Endodermal cell (in vitro differentiated cells): ENCODE results near the gene COL5A1. TPM values are rescaled to one million over a fixed set of nuclear protein-coding genes. Genes with fewer than 3 reads are reported as not detected.

ENCODE experiments used
- DNase-seq: peaks from one replicate; pipeline ENCODE4 v3.0.0-alpha.2; 2017
- H3K27ac ChIP-seq: 2 replicates; pipeline ENCODE4 v1.5.1; 2013; ENCODE audit warnings: mild to moderate bottlenecking, low read depth, low read length, moderate library complexity
- H3K27me3 ChIP-seq: 2 replicates; pipeline ENCODE4 v1.6.1; 2013; ENCODE audit warnings: mild to moderate bottlenecking, low read length, moderate library complexity; ENCODE audit not compliant: insufficient read depth, control insufficient read depth, poor library complexity, severe bottlenecking
- H3K36me3 ChIP-seq: 2 replicates; pipeline ENCODE4 v1.7.0; 2013; ENCODE audit warnings: mild to moderate bottlenecking, low read length, moderate library complexity; ENCODE audit not compliant: control insufficient read depth, insufficient read depth
- H3K4me1 ChIP-seq: one replicate; pipeline ENCODE4 v1.7.0; 2013; ENCODE audit warnings: low read length; ENCODE audit not compliant: control insufficient read depth, insufficient read depth
- H3K4me3 ChIP-seq: 2 replicates; pipeline ENCODE4 v1.5.1; 2013; ENCODE audit warnings: mild to moderate bottlenecking, low read length, moderate library complexity
- H3K9ac ChIP-seq: 2 replicates; pipeline ENCODE4 v1.6.1; 2013; ENCODE audit warnings: mild to moderate bottlenecking, low read length, moderate library complexity; ENCODE audit not compliant: poor library complexity, severe bottlenecking; ENCODE audit errors: extremely low read depth
- H3K9me3 ChIP-seq: 2 replicates; pipeline ENCODE4 v1.6.1; 2013; ENCODE audit warnings: mild to moderate bottlenecking, low read length, moderate library complexity; ENCODE audit not compliant: control insufficient read depth
- H3K27ac Mint-ChIP-seq: 2 replicates; pipeline ENCODE4 v1.8.0; 2020; ENCODE audit warnings: mixed read lengths
- H3K27me3 Mint-ChIP-seq: 2 replicates; pipeline ENCODE4 v1.8.0; 2021; ENCODE audit warnings: mild to moderate bottlenecking, mixed read lengths; ENCODE audit not compliant: insufficient read depth
- H3K36me3 Mint-ChIP-seq: 2 replicates; pipeline ENCODE4 v1.8.0; 2020; ENCODE audit warnings: low read depth, mixed read lengths
- H3K4me1 Mint-ChIP-seq: 2 replicates; pipeline ENCODE4 v1.8.0; 2020; ENCODE audit warnings: mixed read lengths
- H3K4me3 Mint-ChIP-seq: 2 replicates; pipeline ENCODE4 v1.8.0; 2020; ENCODE audit warnings: mild to moderate bottlenecking, moderate library complexity, mixed read lengths
- H3K9me3 Mint-ChIP-seq: 2 replicates; pipeline ENCODE4 v1.8.0; 2020; ENCODE audit warnings: mild to moderate bottlenecking, mixed read lengths
- CTCF ChIP-seq: fragments of 200-600 bp; sonication (generic); conservative IDR thresholded peaks from 2 replicates; pipeline ENCODE4 v1.5.0; 2021; ENCODE audit warnings: antibody characterized with exemption, mild to moderate bottlenecking
- WGBS, 2 experiments: methylation state at CpG; one replicate each; pipeline versions ENCODE4 v1.1.5 to v1.1.7; 2013; ENCODE audit warnings: missing lambda C conversion rate in 2 of 2, mixed read lengths in 1 of 2; ENCODE audit not compliant: insufficient coverage in 1 of 2, insufficient read length in 1 of 2; 5-methylcytosine and 5-hydroxymethylcytosine counted together
- total RNA-seq, 2 donors: library from RNA; stranded (reverse); fragmentation: NEBNext Ultra II Directional in 1 of 2; extraction: Animal tissue kit (Norgen Biotek cat#: 25700) in 1 of 2; gene quantifications; 2 replicates in 1 of 2; 3 replicates in 1 of 2; pipeline ENCODE4 v1.2.1, GENCODE V29; 2021

COL5A1 gene
- total RNA-seq, 2 donors from 2014 or later, result 65.3 to 76.6 TPM

- Histone ChIP-seq H3K9ac (no peak overlapping the region), H3K36me3 (no peaks in the 10 kb centered on the region), H3K9me3 (no peaks in the 10 kb centered on the region), H3K4me3 (no peak overlapping the region), H3K4me1 (no peaks in the 10 kb centered on the region), H3K27me3 (no peaks in the 10 kb centered on the region), H3K27ac (no peak overlapping the region)
- Mint-ChIP-seq H3K4me3 (no peak overlapping the region), H3K9me3 (no peaks in the 10 kb centered on the region), H3K27me3 (no peaks in the 10 kb centered on the region), H3K27ac (no peak overlapping the region), H3K4me1 (no peaks in the 10 kb centered on the region), H3K36me3 (no peaks in the 10 kb centered on the region)
- DNase-seq, result peak; percentile 26
- TF ChIP-seq CTCF, result no peak
- WGBS, 2 experiments, result 94 to 97% methylated on average over 10 to 22 of the region's 22 CpGs
Observed at GRCh38 chr9:134867917-134868750, 226.5 kb downstream of the COL5A1 start.

- Histone ChIP-seq H3K4me3 (no peak overlapping the region), H3K9me3 (no peaks in the 10 kb centered on the region), H3K36me3 (no peaks in the 10 kb centered on the region), H3K9ac (no peak overlapping the region), H3K4me1 (no peaks in the 10 kb centered on the region), H3K27ac (no peak overlapping the region), H3K27me3 (no peaks in the 10 kb centered on the region)
- no peak overlapping the region for H3K4me3 Mint-ChIP-seq
- no peaks in the 10 kb centered on the region for H3K27me3 Mint-ChIP-seq
- H3K36me3 Mint-ChIP-seq, result no peaks in the 10 kb centered on the region
- H3K27ac Mint-ChIP-seq, result no peak overlapping the region
- H3K9me3 Mint-ChIP-seq, result no peaks in the 10 kb centered on the region
- WGBS, 2 experiments, result 92 to 93% methylated on average over 14 to 25 of the region's 25 CpGs
- no peak for DNase-seq
- no peak for TF ChIP-seq CTCF
- H3K4me1 Mint-ChIP-seq, result no peaks in the 10 kb centered on the region
Observed at GRCh38 chr9:134868751-134869553, 227.3 kb downstream of the COL5A1 start.

GRCh38 chr9:134869554-134870300 is 228.1 kb downstream of the COL5A1 start:
- no peak for DNase-seq
- H3K4me3 ChIP-seq, result no peak overlapping the region
- H3K27ac Mint-ChIP-seq, result peak overlapping the region; percentile 64
- no peaks in the 10 kb centered on the region for H3K36me3 ChIP-seq
- no peaks in the 10 kb centered on the region for H3K27me3 ChIP-seq
- no peak overlapping the region for H3K4me3 Mint-ChIP-seq
- no peaks in the 10 kb centered on the region for H3K4me1 Mint-ChIP-seq
- 91 to 100% methylated on average over 1 to 17 of the region's 17 CpGs for WGBS, 2 experiments
- no peaks in the 10 kb centered on the region for H3K36me3 Mint-ChIP-seq
- no peak overlapping the region for H3K9ac ChIP-seq
- no peak overlapping the region for H3K27ac ChIP-seq
- no peaks in the 10 kb centered on the region for H3K4me1 ChIP-seq
- peaks cover 2% of the 10 kb centered on the region for H3K9me3 Mint-ChIP-seq
- no peaks in the 10 kb centered on the region for H3K9me3 ChIP-seq
- H3K27me3 Mint-ChIP-seq, result no peaks in the 10 kb centered on the region
- TF ChIP-seq CTCF, result no peak
